K562 (cell line): ENCODE data around the gene DENND2C. TPM values are rescaled to one million over a fixed set of nuclear protein-coding genes. Genes with fewer than 3 reads are reported as not detected.

Experiments used
- CBX8 ChIP-seq: fragments of 200-600 bp; sonication (generic); IDR thresholded peaks from 2 replicates; pipeline ENCODE4 v1.6.1; 2012; ENCODE audit warnings: borderline replicate concordance, mixed run types, low read depth, mild to moderate bottlenecking, moderate library complexity, mixed read lengths, low read length, control low read depth, inconsistent platforms; ENCODE audit not compliant: poor library complexity, severe bottlenecking; ENCODE audit errors: extremely low read depth
- FOXA1 ChIP-seq: fragments of 450-650 bp; IDR thresholded peaks from 2 replicates; pipeline ENCODE4 v1.6.1; 2016; ENCODE audit warnings: mild to moderate bottlenecking, borderline replicate concordance
- FOXJ3 ChIP-seq: sonication (generic); formaldehyde crosslinking; IDR thresholded peaks from 2 replicates; pipeline ENCODE4 v1.4.0; 2020; ENCODE audit warnings: mild to moderate bottlenecking, missing genetic modification reagents
- JUNB ChIP-seq: fragments of 450-650 bp; formaldehyde crosslinking; conservative IDR thresholded peaks from 2 replicates; pipeline ENCODE4 v1.4.0; 2020; ENCODE audit warnings: mild to moderate bottlenecking
- KLF6 ChIP-seq: fragments of 250-450 bp; sonication (Bioruptor Pico); IDR thresholded peaks from 2 replicates; pipeline ENCODE4 v1.4.0; 2020; ENCODE audit warnings: mild to moderate bottlenecking, moderate library complexity, borderline replicate concordance
- LARP7 ChIP-seq: fragments of 450-650 bp; IDR thresholded peaks from 2 replicates; pipeline ENCODE4 v1.6.1; 2016
- SMARCE1 ChIP-seq: fragments of 450-650 bp; IDR thresholded peaks from 2 replicates; pipeline ENCODE4 v1.7.1; 2016; ENCODE audit warnings: mild to moderate bottlenecking
- SNIP1 ChIP-seq: fragments of 450-650 bp; IDR thresholded peaks from 2 replicates; pipeline ENCODE4 v1.7.1; 2017; ENCODE audit warnings: low read depth, mild to moderate bottlenecking
- ZBTB7A ChIP-seq: IDR thresholded peaks from 2 replicates; pipeline ENCODE4 v1.6.1; 2011; ENCODE audit warnings: low read depth, mild to moderate bottlenecking, low read length, moderate library complexity, borderline replicate concordance; ENCODE audit not compliant: control insufficient read depth
- ZFP36 ChIP-seq: fragments of 150-350 bp; IDR thresholded peaks from 2 replicates; pipeline ENCODE4 v1.6.1; 2018; ENCODE audit warnings: low read length, low read depth; ENCODE audit not compliant: partially characterized antibody
- ZSCAN29 ChIP-seq: fragments of 450-650 bp; IDR thresholded peaks from 2 replicates; pipeline ENCODE4 v1.6.1; 2017
- polyA plus RNA-seq, 8 experiments: library from polyadenylated mRNA; depleted of rRNA in 4 of 8; stranded (reverse) in 5 of 8; unstranded in 3 of 8; fragments of >200 nt; fragmentation: Nextera tagmentation in 2 of 8; fragmentation: Illumina TruSeq in 1 of 8; extraction: Ambion mirVana in 2 of 8; extraction: Trizol in 1 of 8; gene quantifications; 2 replicates each; pipeline versions ENCODE4 v1.2.1 to v1.2.3, GENCODE V29; 2011 to 2014; ENCODE audit warnings: inconsistent platforms in 1 of 8, missing spikeins in 1 of 8
- total RNA-seq, 7 experiments: library from RNA; depleted of rRNA in 6 of 7; stranded (reverse); fragments of >200 nt in 6 of 7; fragmentation: Illumina TruSeq in 2 of 7; extraction: Trizol in 2 of 7; gene quantifications; 2 replicates each; pipeline versions ENCODE4 v1.2.1 to v1.2.3, GENCODE V29; 2011 to 2021; ENCODE audit warnings: low replicate concordance in 1 of 7
- TF ChIP-seq, protein P1 (sequence below): sonication (generic); formaldehyde crosslinking; IDR thresholded peaks from 2 replicates; pipeline ENCODE4 v1.8.0; 2022; ENCODE audit warnings: mild to moderate bottlenecking, missing genetic modification reagents
- TF ChIP-seq, protein P2 (sequence below): fragments of 250-450 bp; sonication (Bioruptor Pico); IDR thresholded peaks from 2 replicates; pipeline ENCODE4 v1.5.0; 2021
- TF ChIP-seq, protein P3 (sequence below): sonication (generic); formaldehyde crosslinking; IDR thresholded peaks from 2 replicates; pipeline ENCODE4 v1.8.0; 2022; ENCODE audit warnings: mild to moderate bottlenecking, low read depth, missing genetic modification reagents
- TF ChIP-seq, protein P4 (sequence below), 2 experiments: IDR thresholded peaks in 1 of 2; conservative IDR thresholded peaks in 1 of 2; 2 replicates each; pipeline ENCODE4 v1.6.1; 2016; ENCODE audit warnings: low read depth in 2 of 2, mild to moderate bottlenecking in 1 of 2, missing compliant biosample characterization in 1 of 2, missing genetic modification characterization in 1 of 2, moderate library complexity in 1 of 2
- TF ChIP-seq, protein P5 (sequence below), 2 experiments: fragments of 200-800 bp in 1 of 2; sonication (Bioruptor generic) in 1 of 2; sonication (generic) in 1 of 2; formaldehyde crosslinking in 1 of 2; IDR thresholded peaks in 1 of 2; conservative IDR thresholded peaks in 1 of 2; 2 replicates each; pipeline versions ENCODE4 v1.5.0 to v1.6.1; 2016 to 2020; ENCODE audit warnings: missing compliant biosample characterization in 1 of 2, missing genetic modification characterization in 1 of 2, missing genetic modification reagents in 1 of 2

Gene DENND2C
- total and polyA plus RNA-seq, 9 of the 15 experiments (the other 6 are each of a cell fraction or from before 2014, with no cell fraction given), result 0.03 to 0.25 (median 0.14) TPM

DNA sequence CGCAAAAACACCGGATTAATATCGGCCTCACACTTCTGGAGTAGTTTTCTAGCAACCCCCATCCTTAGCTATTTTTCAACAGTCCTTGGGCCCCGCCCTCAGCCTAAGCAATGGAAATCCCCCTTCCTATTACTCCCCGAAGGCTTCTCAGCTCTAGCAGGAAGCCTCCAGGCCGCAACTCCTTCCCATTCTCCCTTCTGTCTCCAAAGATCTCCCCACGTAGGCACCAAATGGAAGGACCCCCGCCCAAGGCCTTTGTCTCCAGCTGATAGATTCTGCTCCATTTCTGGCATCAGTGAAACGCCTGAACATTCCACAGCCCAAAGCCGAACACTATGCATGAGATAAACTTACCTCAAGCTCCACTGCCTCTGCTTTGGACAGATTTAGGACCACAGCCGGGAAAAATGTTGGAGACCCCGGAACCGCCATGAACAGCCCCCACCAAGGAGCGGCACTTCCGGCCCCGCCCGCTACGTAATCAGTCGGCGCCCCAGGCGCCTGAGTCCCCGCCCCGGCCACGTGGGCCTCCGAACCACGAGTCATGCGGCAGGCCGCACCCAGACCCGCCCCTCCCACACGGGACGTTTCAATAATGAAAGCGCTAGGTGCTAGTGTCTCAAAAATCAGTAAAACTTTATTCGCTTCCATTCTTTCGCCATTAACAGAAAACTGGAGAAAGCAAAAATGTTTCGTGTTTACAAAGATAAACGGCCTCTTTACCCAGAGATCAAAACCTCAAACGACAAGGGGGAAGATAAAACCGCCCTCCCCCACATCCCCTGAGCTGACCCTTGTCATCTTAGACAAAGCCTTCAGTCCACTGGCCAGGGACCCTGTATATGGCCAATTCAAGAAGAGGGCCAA is 46.7 kb upstream of the DENND2C start, which contains the start of gene NRAS (continued):
- TF ChIP-seq, protein P1, sequence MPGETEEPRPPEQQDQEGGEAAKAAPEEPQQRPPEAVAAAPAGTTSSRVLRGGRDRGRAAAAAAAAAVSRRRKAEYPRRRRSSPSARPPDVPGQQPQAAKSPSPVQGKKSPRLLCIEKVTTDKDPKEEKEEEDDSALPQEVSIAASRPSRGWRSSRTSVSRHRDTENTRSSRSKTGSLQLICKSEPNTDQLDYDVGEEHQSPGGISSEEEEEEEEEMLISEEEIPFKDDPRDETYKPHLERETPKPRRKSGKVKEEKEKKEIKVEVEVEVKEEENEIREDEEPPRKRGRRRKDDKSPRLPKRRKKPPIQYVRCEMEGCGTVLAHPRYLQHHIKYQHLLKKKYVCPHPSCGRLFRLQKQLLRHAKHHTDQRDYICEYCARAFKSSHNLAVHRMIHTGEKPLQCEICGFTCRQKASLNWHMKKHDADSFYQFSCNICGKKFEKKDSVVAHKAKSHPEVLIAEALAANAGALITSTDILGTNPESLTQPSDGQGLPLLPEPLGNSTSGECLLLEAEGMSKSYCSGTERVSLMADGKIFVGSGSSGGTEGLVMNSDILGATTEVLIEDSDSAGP (CRISPR knock-in tag), result no peak
- peak; percentile 15; the same call in 1 of the 2 replicates for TF ChIP-seq SMARCE1
- peak; percentile 94 for TF ChIP-seq ZBTB7A
- TF ChIP-seq, protein P2, sequence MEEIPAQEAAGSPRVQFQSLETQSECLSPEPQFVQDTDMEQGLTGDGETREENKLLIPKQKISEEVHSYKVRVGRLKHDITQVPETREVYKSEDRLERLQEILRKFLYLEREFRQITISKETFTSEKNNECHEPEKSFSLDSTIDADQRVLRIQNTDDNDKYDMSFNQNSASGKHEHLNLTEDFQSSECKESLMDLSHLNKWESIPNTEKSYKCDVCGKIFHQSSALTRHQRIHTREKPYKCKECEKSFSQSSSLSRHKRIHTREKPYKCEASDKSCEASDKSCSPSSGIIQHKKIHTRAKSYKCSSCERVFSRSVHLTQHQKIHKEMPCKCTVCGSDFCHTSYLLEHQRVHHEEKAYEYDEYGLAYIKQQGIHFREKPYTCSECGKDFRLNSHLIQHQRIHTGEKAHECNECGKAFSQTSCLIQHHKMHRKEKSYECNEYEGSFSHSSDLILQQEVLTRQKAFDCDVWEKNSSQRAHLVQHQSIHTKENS (CRISPR knock-in tag), result no peak
- TF ChIP-seq ZSCAN29, result no peak; the same call in 1 of the 2 replicates
- TF ChIP-seq ZFP36, result no peak
- TF ChIP-seq FOXA1, result no peak
- TF ChIP-seq, protein P3, sequence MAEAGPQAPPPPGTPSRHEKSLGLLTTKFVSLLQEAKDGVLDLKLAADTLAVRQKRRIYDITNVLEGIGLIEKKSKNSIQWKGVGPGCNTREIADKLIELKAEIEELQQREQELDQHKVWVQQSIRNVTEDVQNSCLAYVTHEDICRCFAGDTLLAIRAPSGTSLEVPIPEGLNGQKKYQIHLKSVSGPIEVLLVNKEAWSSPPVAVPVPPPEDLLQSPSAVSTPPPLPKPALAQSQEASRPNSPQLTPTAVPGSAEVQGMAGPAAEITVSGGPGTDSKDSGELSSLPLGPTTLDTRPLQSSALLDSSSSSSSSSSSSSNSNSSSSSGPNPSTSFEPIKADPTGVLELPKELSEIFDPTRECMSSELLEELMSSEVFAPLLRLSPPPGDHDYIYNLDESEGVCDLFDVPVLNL (CRISPR knock-in tag), result no peak
- TF ChIP-seq KLF6, result peak; percentile 98
- TF ChIP-seq JUNB (CRISPR knock-in tag), result no peak
- TF ChIP-seq FOXJ3 (CRISPR knock-in tag), result no peak
- TF ChIP-seq LARP7, result no peak
- TF ChIP-seq, protein P4, sequence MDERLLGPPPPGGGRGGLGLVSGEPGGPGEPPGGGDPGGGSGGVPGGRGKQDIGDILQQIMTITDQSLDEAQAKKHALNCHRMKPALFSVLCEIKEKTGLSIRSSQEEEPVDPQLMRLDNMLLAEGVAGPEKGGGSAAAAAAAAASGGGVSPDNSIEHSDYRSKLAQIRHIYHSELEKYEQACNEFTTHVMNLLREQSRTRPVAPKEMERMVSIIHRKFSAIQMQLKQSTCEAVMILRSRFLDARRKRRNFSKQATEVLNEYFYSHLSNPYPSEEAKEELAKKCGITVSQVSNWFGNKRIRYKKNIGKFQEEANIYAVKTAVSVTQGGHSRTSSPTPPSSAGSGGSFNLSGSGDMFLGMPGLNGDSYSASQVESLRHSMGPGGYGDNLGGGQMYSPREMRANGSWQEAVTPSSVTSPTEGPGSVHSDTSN (CRISPR knock-in tag; IDR thresholded peaks at IDR 0.05; ENCODE audit: low read depth), result no peak
- TF ChIP-seq, protein P4 (tag; conservative IDR thresholded peaks at IDR 0.05; ENCODE audit: low read depth), result no peak
- TF ChIP-seq, protein P5, sequence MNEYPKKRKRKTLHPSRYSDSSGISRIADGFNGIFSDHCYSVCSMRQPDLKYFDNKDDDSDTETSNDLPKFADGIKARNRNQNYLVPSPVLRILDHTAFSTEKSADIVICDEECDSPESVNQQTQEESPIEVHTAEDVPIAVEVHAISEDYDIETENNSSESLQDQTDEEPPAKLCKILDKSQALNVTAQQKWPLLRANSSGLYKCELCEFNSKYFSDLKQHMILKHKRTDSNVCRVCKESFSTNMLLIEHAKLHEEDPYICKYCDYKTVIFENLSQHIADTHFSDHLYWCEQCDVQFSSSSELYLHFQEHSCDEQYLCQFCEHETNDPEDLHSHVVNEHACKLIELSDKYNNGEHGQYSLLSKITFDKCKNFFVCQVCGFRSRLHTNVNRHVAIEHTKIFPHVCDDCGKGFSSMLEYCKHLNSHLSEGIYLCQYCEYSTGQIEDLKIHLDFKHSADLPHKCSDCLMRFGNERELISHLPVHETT (CRISPR knock-in tag; conservative IDR thresholded peaks at IDR 0.05 in 1 of 2, IDR thresholded peaks at IDR 0.05 in 1 of 2), result peak in 1 of 2 experiments; percentile 76; a peak in 2 of 4 replicates
- no peak for TF ChIP-seq SNIP1
- TF ChIP-seq CBX8, result no peak
